ENCODE measurements around the gene ZDHHC7.

DNA sequence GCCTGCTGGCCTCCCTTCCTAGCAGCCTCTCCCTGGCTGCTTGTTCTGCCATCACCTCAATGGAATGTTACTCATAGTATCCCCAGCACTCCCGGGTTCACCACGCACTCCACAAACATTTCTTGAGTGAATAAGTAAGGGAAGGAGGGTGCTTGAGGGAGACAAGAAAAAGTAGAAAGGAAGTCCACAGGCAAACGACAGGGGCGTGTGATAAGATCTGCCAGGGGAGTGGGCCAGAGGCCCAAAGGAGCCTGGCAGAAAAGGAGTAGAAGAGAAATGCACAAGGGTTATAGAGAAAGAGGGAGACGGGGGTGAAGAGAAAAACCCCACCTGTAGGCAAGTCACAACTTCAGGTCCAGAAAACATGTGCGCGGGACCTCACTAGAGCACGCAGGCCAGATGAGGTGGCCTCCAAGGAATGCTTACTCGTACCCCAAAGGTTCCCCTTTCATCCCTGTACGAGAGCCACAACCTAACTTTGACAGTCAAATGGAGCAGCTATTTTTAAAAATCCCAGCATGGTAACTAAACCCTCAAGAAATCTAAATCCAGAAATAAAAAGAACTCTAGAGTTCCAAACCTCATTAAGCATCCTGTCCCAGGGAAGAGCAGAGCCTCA is 6.6 kb downstream of the ZDHHC7 start:
- TF ChIP-seq, protein P1, sequence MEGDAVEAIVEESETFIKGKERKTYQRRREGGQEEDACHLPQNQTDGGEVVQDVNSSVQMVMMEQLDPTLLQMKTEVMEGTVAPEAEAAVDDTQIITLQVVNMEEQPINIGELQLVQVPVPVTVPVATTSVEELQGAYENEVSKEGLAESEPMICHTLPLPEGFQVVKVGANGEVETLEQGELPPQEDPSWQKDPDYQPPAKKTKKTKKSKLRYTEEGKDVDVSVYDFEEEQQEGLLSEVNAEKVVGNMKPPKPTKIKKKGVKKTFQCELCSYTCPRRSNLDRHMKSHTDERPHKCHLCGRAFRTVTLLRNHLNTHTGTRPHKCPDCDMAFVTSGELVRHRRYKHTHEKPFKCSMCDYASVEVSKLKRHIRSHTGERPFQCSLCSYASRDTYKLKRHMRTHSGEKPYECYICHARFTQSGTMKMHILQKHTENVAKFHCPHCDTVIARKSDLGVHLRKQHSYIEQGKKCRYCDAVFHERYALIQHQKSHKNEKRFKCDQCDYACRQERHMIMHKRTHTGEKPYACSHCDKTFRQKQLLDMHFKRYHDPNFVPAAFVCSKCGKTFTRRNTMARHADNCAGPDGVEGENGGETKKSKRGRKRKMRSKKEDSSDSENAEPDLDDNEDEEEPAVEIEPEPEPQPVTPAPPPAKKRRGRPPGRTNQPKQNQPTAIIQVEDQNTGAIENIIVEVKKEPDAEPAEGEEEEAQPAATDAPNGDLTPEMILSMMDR (IDR thresholded peaks at IDR 0.05) = no peak
- TF ChIP-seq POLR2A (IDR thresholded peaks at IDR 0.05) = no peak
- no peak for TF ChIP-seq POLR2AphosphoS5 (IDR thresholded peaks at IDR 0.05)
